SK-N-SH (cell line): ENCODE results near the gene SLC1A2. TPM values are rescaled to one million over a fixed set of nuclear protein-coding genes. Genes with fewer than 3 reads are reported as not detected.

ENCODE experiments used
- CTCF ChIA-PET: fragments of 300-600, 350-600 bp; formaldehyde crosslinking; extraction: SDS; loops from one replicate; lab custom pipeline; 2021; lab: Yijun Ruan, JAX
- POLR2A ChIA-PET: fragments of 350-600 bp; sonication (Branson Sonifier 250); formaldehyde crosslinking; extraction: SDS; loops from one replicate; lab custom pipeline; 2020; ENCODE audit warnings: antibody characterized with exemption, inconsistent platforms; lab: Yijun Ruan, JAX
- DNase-seq: peaks from one replicate; pipeline ENCODE4 v3.0.0; 2012
- H2AFZ ChIP-seq: fragments of 200-600 bp; sonication (generic); 2 replicates; pipeline ENCODE4 v1.8.1; 2016; ENCODE audit warnings: antibody characterized with exemption, mild to moderate bottlenecking, low read depth
- H3F3A ChIP-seq: fragments of 200-600 bp; sonication (generic); replicated peaks from 2 replicates; pipeline ENCODE3; 2016; ENCODE audit warnings: antibody characterized with exemption, mild to moderate bottlenecking; ENCODE audit not compliant: insufficient read depth
- H3K27ac ChIP-seq, 2 experiments: fragments of 200-500 bp in 1 of 2; fragments of 200-600 bp in 1 of 2; sonication (Bioruptor generic) in 1 of 2; sonication (generic), shearing (Covaris generic) in 1 of 2; 2 replicates each; pipeline versions ENCODE4 v1.5.1 to v1.6.1; 2014 to 2016; ENCODE audit warnings: low read depth in 2 of 2, inconsistent platforms in 1 of 2, low read length in 1 of 2, mild to moderate bottlenecking in 1 of 2, mixed read lengths in 1 of 2
- H3K27me3 ChIP-seq: fragments of 200-600 bp; sonication (generic), shearing (Covaris generic); 2 replicates; pipeline ENCODE4 v1.6.1; 2016; ENCODE audit warnings: mixed run types; ENCODE audit not compliant: insufficient read depth
- H3K36me3 ChIP-seq, 2 experiments: fragments of 200-500 bp in 1 of 2; fragments of 200-600 bp in 1 of 2; sonication (Bioruptor generic) in 1 of 2; sonication (generic) in 1 of 2; replicated peaks in 1 of 2; 2 replicates each; pipeline versions ENCODE3 to v1.5.1; 2014 to 2016; ENCODE audit warnings: low read length in 1 of 2, mild to moderate bottlenecking in 1 of 2; ENCODE audit not compliant: insufficient read depth in 2 of 2, control insufficient read depth in 1 of 2
- H3K4me1 ChIP-seq, 2 experiments: fragments of 200-500 bp in 1 of 2; fragments of 200-600 bp in 1 of 2; sonication (Bioruptor generic) in 1 of 2; sonication (generic), shearing (Covaris generic) in 1 of 2; 2 replicates each; pipeline versions ENCODE4 v1.5.1 to v1.6.1; 2014 to 2016; ENCODE audit warnings: low read depth in 1 of 2, low read length in 1 of 2, mixed run types in 1 of 2; ENCODE audit not compliant: insufficient read depth in 2 of 2, control insufficient read depth in 1 of 2
- H3K4me2 ChIP-seq: fragments of 200-600 bp; sonication (generic), shearing (Covaris generic); 2 replicates; pipeline ENCODE4 v1.6.1; 2017; ENCODE audit warnings: mixed run types
- H3K4me3 ChIP-seq, 2 experiments: fragments of 200-500 bp in 1 of 2; fragments of 200-600 bp in 1 of 2; sonication (Bioruptor generic) in 1 of 2; sonication (generic), shearing (Covaris generic) in 1 of 2; 2 replicates each; pipeline versions ENCODE4 v1.5.1 to v1.8.1; 2014 to 2016; ENCODE audit warnings: low read depth in 2 of 2, inconsistent platforms in 1 of 2, low read length in 1 of 2, mild to moderate bottlenecking in 1 of 2, mixed read lengths in 1 of 2, moderate library complexity in 1 of 2
- H3K79me2 ChIP-seq: fragments of 200-600 bp; sonication (generic); 2 replicates; pipeline ENCODE4 v1.8.1; 2017; ENCODE audit warnings: mild to moderate bottlenecking; ENCODE audit not compliant: insufficient read depth
- H3K9ac ChIP-seq: fragments of 200-600 bp; sonication (generic); 2 replicates; pipeline ENCODE4 v1.6.1; 2017; ENCODE audit warnings: mixed run types
- H3K9me2 ChIP-seq: fragments of 200-600 bp; sonication (generic); 2 replicates; pipeline ENCODE4 v1.6.1; 2017; ENCODE audit warnings: mixed run types
- H3K9me3 ChIP-seq: fragments of 200-600 bp; sonication (generic); 2 replicates; pipeline ENCODE4 v1.6.1; 2017; ENCODE audit warnings: mixed run types, mild to moderate bottlenecking, moderate library complexity
- H4K20me1 ChIP-seq: fragments of 200-600 bp; sonication (generic); 2 replicates; pipeline ENCODE4 v1.6.1; 2017; ENCODE audit warnings: mild to moderate bottlenecking, mixed run types; ENCODE audit not compliant: insufficient read depth
- CTCF ChIP-seq: fragments of 200-600 bp; sonication (generic); IDR thresholded peaks from 2 replicates; pipeline ENCODE4 v1.6.1; 2017; ENCODE audit warnings: antibody characterized with exemption, mild to moderate bottlenecking, moderate library complexity
- IRF3 ChIP-seq: fragments of 150-350 bp; IDR thresholded peaks from 2 replicates; pipeline ENCODE4 v1.6.1; 2016; ENCODE audit warnings: mild to moderate bottlenecking, low read depth, low read length
- JUND ChIP-seq: IDR thresholded peaks from 2 replicates; pipeline ENCODE4 v1.4.0; 2012
- MAX ChIP-seq: IDR thresholded peaks from 2 replicates; pipeline ENCODE4 v1.4.0; 2012; ENCODE audit warnings: low read depth
- MEF2A ChIP-seq: IDR thresholded peaks from 2 replicates; pipeline ENCODE4 v1.4.0; 2012; ENCODE audit warnings: low read depth, borderline replicate concordance
- NRF1 ChIP-seq: IDR thresholded peaks from 2 replicates; pipeline ENCODE4 v1.6.1; 2012; ENCODE audit warnings: low read depth, mild to moderate bottlenecking, low read length
- POLR2AphosphoS5 ChIP-seq: IDR thresholded peaks from 2 replicates; pipeline ENCODE4 v1.6.1; 2012; ENCODE audit warnings: low read depth, low read length
- RFX5 ChIP-seq: IDR thresholded peaks from 2 replicates; pipeline ENCODE4 v1.6.1; 2012; ENCODE audit warnings: mild to moderate bottlenecking, improper control_type of control experiment, low read length
- TAF1 ChIP-seq: IDR thresholded peaks from 2 replicates; pipeline ENCODE4 v1.6.1; 2012; ENCODE audit warnings: low read depth, mild to moderate bottlenecking, low read length, moderate library complexity, borderline replicate concordance
- TEAD4 ChIP-seq: IDR thresholded peaks from 2 replicates; pipeline ENCODE4 v1.4.0; 2012; ENCODE audit warnings: mild to moderate bottlenecking, borderline replicate concordance; ENCODE audit not compliant: insufficient read depth
- ZBTB33 ChIP-seq: IDR thresholded peaks from 2 replicates; pipeline ENCODE4 v1.4.0; 2012; ENCODE audit warnings: low read depth, borderline replicate concordance
- WGBS: methylation state at CpG from one replicate; pipeline ENCODE4 v1.1.6; 2017; ENCODE audit warnings: low lambda C conversion rate; 5-methylcytosine and 5-hydroxymethylcytosine counted together
- polyA plus RNA-seq, 3 experiments: library from polyadenylated mRNA; depleted of rRNA; stranded (reverse); fragments of >200 nt; gene quantifications; 2 replicates each; pipeline ENCODE4 v1.2.3, GENCODE V29; 2012

SLC1A2 gene
- polyA plus RNA-seq, 1 of the 3 experiments (the other 2 are of a cell fraction), result under 0.01 TPM

GRCh38 chr11:35304386-35304775 lies 115.0 kb downstream of the SLC1A2 start:
- Histone ChIP-seq H3K9me3 (no peaks in the 10 kb centered on the region), H3K4me2 (no peak overlapping the region), H4K20me1 (no peaks in the 10 kb centered on the region), H3K4me3 (no peak overlapping the region), H2AFZ (no peak overlapping the region), H3K9ac (no peak overlapping the region), H3K36me3 (no peaks in the 10 kb centered on the region), H3K4me1 (no peaks in the 10 kb centered on the region; a peak in 1 of 4 replicates), H3K9me2 (no peaks in the 10 kb centered on the region), H3K27ac (no peak overlapping the region), H3K27me3 (no peaks in the 10 kb centered on the region), H3K79me2 (no peaks in the 10 kb centered on the region), H3F3A (no peaks in the 10 kb centered on the region)
- CTCF ChIA-PET, result interaction anchor here (0.8 to 3.6 kb wide), 10 partner anchors 9 to 382 kb away, joined by 3 to 31 read pairs (median 5); no protein-coding TSS in a partner anchor
- WGBS, result 88% methylated on average over 2 of the region's 2 CpGs
- no peak for DNase-seq
- TF ChIP-seq MEF2A (no peak), IRF3 (no peak), CTCF (no peak), JUND (no peak), MAX (no peak), TAF1 (no peak), RFX5 (no peak), NRF1 (no peak)
- POLR2A ChIA-PET, result no interaction called here

GRCh38 chr11:35303596-35304385 lies 115.6 kb downstream of the SLC1A2 start:
- H3K27ac ChIP-seq, result no peak overlapping the region
- ChIA-PET POLR2A (no interaction called here), CTCF (interaction anchor here (0.6 to 1.9 kb wide), 9 partner anchors 8 to 1175 kb away, joined by 3 to 7 read pairs (median 3); no protein-coding TSS in a partner anchor)
- H3K27me3 ChIP-seq, result no peaks in the 10 kb centered on the region
- H3K9me3 ChIP-seq, result no peaks in the 10 kb centered on the region
- no peaks in the 10 kb centered on the region for H3F3A ChIP-seq
- H3K9ac ChIP-seq, result no peak overlapping the region
- 64% methylated on average over 6 of the region's 6 CpGs for WGBS
- no peaks in the 10 kb centered on the region for H3K79me2 ChIP-seq
- H3K4me1 ChIP-seq, result no peaks in the 10 kb centered on the region; a peak in 1 of 4 replicates
- TF ChIP-seq IRF3, result no peak
- TF ChIP-seq TEAD4, result no peak
- no peak for TF ChIP-seq TAF1
- no peak for TF ChIP-seq POLR2AphosphoS5
- TF ChIP-seq ZBTB33, result no peak
- no peak for TF ChIP-seq MAX
- H4K20me1 ChIP-seq, result no peaks in the 10 kb centered on the region
- H3K4me2 ChIP-seq, result no peak overlapping the region
- no peaks in the 10 kb centered on the region for H3K9me2 ChIP-seq
- no peaks in the 10 kb centered on the region for H3K36me3 ChIP-seq
- no peak for DNase-seq
- no peak overlapping the region for H2AFZ ChIP-seq
- no peak overlapping the region for H3K4me3 ChIP-seq
